Neural cell (in vitro differentiated cells): ENCODE data around the gene SLC51A. TPM values are rescaled to one million over a fixed set of nuclear protein-coding genes. Genes with fewer than 3 reads are reported as not detected.
A peak's percentile ranks its signal among the peaks of the same experiment; 100 is the strongest.

Experiments used
- H2AFZ ChIP-seq: fragments of 200-600, 300-800 bp; sonication (generic), shearing (Covaris generic); 2 replicates; pipeline ENCODE4 v1.6.0; 2014; ENCODE audit warnings: low read depth, mild to moderate bottlenecking, antibody characterized with exemption, low read length, moderate library complexity
- H3F3A ChIP-seq: fragments of 200-600 bp; shearing (Covaris generic); 2 replicates; pipeline ENCODE4 v1.6.1; 2016; ENCODE audit warnings: mild to moderate bottlenecking, moderate library complexity, mixed read lengths, antibody characterized with exemption, low read length; ENCODE audit not compliant: insufficient read depth, poor library complexity, severe bottlenecking
- H3K27ac ChIP-seq: fragments of 200-600, 300-800 bp; sonication (generic), shearing (Covaris generic); 2 replicates; pipeline ENCODE4 v1.5.1; 2014; ENCODE audit warnings: mild to moderate bottlenecking, low read length, moderate library complexity
- H3K27me3 ChIP-seq: fragments of 300-800, 200-600 bp; sonication (generic), shearing (Covaris generic); 2 replicates; pipeline ENCODE4 v1.6.0; 2014; ENCODE audit warnings: mild to moderate bottlenecking, low read depth, low read length, moderate library complexity; ENCODE audit not compliant: insufficient read depth
- H3K36me3 ChIP-seq: fragments of 300-800, 200-600 bp; sonication (generic), shearing (Covaris generic); 2 replicates; pipeline ENCODE4 v1.5.1; 2014; ENCODE audit warnings: mild to moderate bottlenecking, antibody characterized with exemption, low read length, moderate library complexity; ENCODE audit not compliant: insufficient read depth
- H3K4me2 ChIP-seq: fragments of 300-800, 200-600 bp; sonication (generic), shearing (Covaris generic); 2 replicates; pipeline ENCODE4 v1.6.0; 2014; ENCODE audit warnings: mild to moderate bottlenecking, low read length
- H3K4me3 ChIP-seq: fragments of 300-800, 200-600 bp; sonication (generic), shearing (Covaris generic); 2 replicates; pipeline ENCODE4 v1.5.1; 2014; ENCODE audit warnings: mild to moderate bottlenecking, low read length, moderate library complexity
- H3K79me2 ChIP-seq: fragments of 200-600 bp; shearing (Covaris generic); replicated peaks from 2 replicates; pipeline ENCODE4 v1.6.0; 2014; ENCODE audit warnings: mild to moderate bottlenecking, low read length, moderate library complexity; ENCODE audit not compliant: insufficient read depth
- H3K9ac ChIP-seq: fragments of 300-800, 200-600 bp; sonication (generic), shearing (Covaris generic); 2 replicates; pipeline ENCODE4 v1.6.1; 2016; ENCODE audit warnings: mild to moderate bottlenecking, low read length, mixed read lengths
- H3K9me2 ChIP-seq: fragments of 200-600 bp; shearing (Covaris generic); 2 replicates; pipeline ENCODE4 v1.6.1; 2016; ENCODE audit warnings: mild to moderate bottlenecking, low read length, mixed read lengths; ENCODE audit not compliant: insufficient read depth
- H3K9me3 ChIP-seq: fragments of 200-600, 300-800 bp; sonication (generic), shearing (Covaris generic); 2 replicates; pipeline ENCODE4 v1.6.1; 2016; ENCODE audit warnings: mild to moderate bottlenecking, mixed run types, low read length, moderate library complexity, mixed read lengths
- H4K20me1 ChIP-seq: fragments of 200-600 bp; shearing (Covaris generic); 2 replicates; pipeline ENCODE4 v1.6.1; 2016; ENCODE audit warnings: mild to moderate bottlenecking, mixed run types; ENCODE audit not compliant: insufficient read depth
- EP300 ChIP-seq: fragments of 450-650 bp; conservative IDR thresholded peaks from 2 replicates; pipeline ENCODE4 v1.6.1; 2014; ENCODE audit warnings: antibody characterized with exemption, mild to moderate bottlenecking, moderate library complexity; ENCODE audit not compliant: poor library complexity, severe bottlenecking
- EZH2 ChIP-seq: fragments of 200-600, 300-800 bp; shearing (Covaris generic), sonication (generic); IDR thresholded peaks from 2 replicates; pipeline ENCODE4 v1.6.1; 2014; ENCODE audit warnings: antibody characterized with exemption, low read length, borderline replicate concordance, mild to moderate bottlenecking; ENCODE audit not compliant: insufficient read depth, poor library complexity, severe bottlenecking
- MXI1 ChIP-seq: fragments of 450-650 bp; conservative IDR thresholded peaks from 2 replicates; pipeline ENCODE4 v1.6.1; 2014; ENCODE audit warnings: antibody characterized with exemption, mild to moderate bottlenecking; ENCODE audit not compliant: poor library complexity, severe bottlenecking
- RAD21 ChIP-seq: fragments of 450-650 bp; conservative IDR thresholded peaks from 2 replicates; pipeline ENCODE4 v1.6.1; 2014; ENCODE audit warnings: antibody characterized with exemption, mild to moderate bottlenecking, moderate library complexity
- SMC3 ChIP-seq: fragments of 450-650 bp; conservative IDR thresholded peaks from 2 replicates; pipeline ENCODE4 v1.6.1; 2014; ENCODE audit warnings: antibody characterized with exemption, mild to moderate bottlenecking, moderate library complexity; ENCODE audit not compliant: poor library complexity
- TAF1 ChIP-seq: IDR thresholded peaks from 2 replicates; pipeline ENCODE4 v1.6.1; 2012; ENCODE audit warnings: low read depth
- polyA plus RNA-seq: library from polyadenylated mRNA; depleted of rRNA; stranded (reverse); fragments of >200 nt; gene quantifications from 2 replicates; pipeline ENCODE4 v1.2.3, GENCODE V29; 2014
- TF ChIP-seq, protein P1 (sequence below): fragments of 450-650 bp; IDR thresholded peaks from 2 replicates; pipeline ENCODE4 v1.5.1; 2014; ENCODE audit warnings: antibody characterized with exemption, mild to moderate bottlenecking, moderate library complexity; ENCODE audit not compliant: poor library complexity, severe bottlenecking
- TF ChIP-seq, protein P2 (sequence below): IDR thresholded peaks from 2 replicates; pipeline ENCODE4 v1.6.1; 2012; ENCODE audit warnings: borderline replicate concordance

Gene SLC51A
- polyA plus RNA-seq, 1 donor from 2014 or later, result not detected

DNA sequence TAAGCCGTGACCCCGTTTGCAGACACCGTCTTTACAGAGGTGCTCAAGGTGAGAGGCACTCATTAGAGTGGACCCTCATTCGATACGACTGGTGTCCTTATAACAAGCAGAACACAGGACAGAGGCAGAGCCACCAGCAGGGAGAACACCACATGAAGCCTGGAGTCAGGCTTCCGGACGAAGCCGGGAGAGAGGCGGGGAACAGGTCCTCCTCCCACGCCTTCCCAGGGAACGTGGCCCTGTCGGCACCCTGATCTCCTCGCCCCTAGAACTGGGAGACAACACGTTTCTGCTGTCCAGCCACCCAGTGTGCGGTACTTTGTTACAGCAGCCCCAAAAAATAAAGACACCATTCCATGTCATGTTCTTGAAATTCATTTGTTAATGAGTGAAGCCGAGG lies 38.8 kb upstream of the SLC51A start:
- Histone ChIP-seq H3F3A (no peaks in the 10 kb centered on the region), H2AFZ (no peak overlapping the region), H4K20me1 (no peaks in the 10 kb centered on the region), H3K9me2 (no peaks in the 10 kb centered on the region), H3K27ac (no peak overlapping the region), H3K4me3 (no peak overlapping the region), H3K9me3 (no peaks in the 10 kb centered on the region), H3K79me2 (no peaks in the 10 kb centered on the region), H3K27me3 (no peaks in the 10 kb centered on the region), H3K36me3 (no peaks in the 10 kb centered on the region), H3K9ac (no peak overlapping the region), H3K4me2 (no peak overlapping the region)
- no peak for TF ChIP-seq TAF1
- TF ChIP-seq SMC3, result no peak
- no peak for TF ChIP-seq EZH2
- no peak for TF ChIP-seq MXI1

DNA sequence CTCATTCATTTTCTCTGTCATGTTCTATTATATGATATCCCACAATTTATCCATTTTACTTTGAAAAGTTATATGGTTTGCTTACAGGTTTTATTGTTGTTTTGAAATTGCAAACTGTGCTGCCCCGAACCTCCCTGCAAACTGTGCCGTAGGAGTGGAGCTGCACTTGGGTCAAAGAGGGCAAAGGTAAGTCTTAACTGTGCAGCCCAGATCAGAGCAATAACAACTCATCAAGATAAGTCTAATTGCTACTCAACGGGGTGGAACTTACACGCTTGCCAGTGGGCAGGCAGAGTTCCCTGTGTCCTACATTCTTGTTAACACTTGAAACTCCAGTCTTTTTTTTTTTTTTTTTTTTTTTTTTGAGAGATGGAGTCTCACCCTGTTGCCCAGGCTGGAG lies 38.4 kb upstream of the SLC51A start:
- Histone ChIP-seq H3F3A (no peaks in the 10 kb centered on the region), H3K9ac (no peak overlapping the region), H3K9me2 (no peaks in the 10 kb centered on the region), H3K27me3 (no peaks in the 10 kb centered on the region), H4K20me1 (no peaks in the 10 kb centered on the region), H3K9me3 (no peaks in the 10 kb centered on the region), H3K27ac (no peak overlapping the region), H2AFZ (no peak overlapping the region), H3K79me2 (no peaks in the 10 kb centered on the region), H3K36me3 (no peaks in the 10 kb centered on the region), H3K4me2 (no peak overlapping the region), H3K4me3 (no peak overlapping the region)
- no peak for TF ChIP-seq EZH2
- TF ChIP-seq, protein P1, sequence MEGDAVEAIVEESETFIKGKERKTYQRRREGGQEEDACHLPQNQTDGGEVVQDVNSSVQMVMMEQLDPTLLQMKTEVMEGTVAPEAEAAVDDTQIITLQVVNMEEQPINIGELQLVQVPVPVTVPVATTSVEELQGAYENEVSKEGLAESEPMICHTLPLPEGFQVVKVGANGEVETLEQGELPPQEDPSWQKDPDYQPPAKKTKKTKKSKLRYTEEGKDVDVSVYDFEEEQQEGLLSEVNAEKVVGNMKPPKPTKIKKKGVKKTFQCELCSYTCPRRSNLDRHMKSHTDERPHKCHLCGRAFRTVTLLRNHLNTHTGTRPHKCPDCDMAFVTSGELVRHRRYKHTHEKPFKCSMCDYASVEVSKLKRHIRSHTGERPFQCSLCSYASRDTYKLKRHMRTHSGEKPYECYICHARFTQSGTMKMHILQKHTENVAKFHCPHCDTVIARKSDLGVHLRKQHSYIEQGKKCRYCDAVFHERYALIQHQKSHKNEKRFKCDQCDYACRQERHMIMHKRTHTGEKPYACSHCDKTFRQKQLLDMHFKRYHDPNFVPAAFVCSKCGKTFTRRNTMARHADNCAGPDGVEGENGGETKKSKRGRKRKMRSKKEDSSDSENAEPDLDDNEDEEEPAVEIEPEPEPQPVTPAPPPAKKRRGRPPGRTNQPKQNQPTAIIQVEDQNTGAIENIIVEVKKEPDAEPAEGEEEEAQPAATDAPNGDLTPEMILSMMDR, result no peak

DNA sequence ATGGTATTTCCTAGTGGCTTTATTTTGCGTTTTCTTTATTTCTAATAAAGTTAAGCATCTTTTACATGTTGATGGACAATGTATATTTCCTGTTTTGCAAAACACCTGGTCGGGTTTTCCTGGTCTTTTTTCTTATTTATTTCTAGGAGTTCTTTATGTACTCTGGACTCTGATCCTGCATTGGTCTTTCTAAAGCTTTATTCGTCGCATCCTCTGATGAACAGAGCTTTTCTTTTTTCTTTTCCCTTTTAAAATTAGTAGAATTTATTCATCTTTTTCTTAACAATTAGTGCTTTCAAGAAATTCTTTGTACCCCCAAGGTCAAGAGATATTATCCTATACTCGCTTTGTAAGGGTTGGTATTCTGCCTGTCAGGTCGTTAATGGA lies 37.3 kb upstream of the SLC51A start:
- Histone ChIP-seq H3K27ac (peak overlapping the region; percentile 76), H3K27me3 (no peaks in the 10 kb centered on the region), H3K4me2 (peak overlapping the region; percentile 54), H3K9ac (peak overlapping the region; percentile 47), H3F3A (no peaks in the 10 kb centered on the region), H3K79me2 (no peaks in the 10 kb centered on the region), H3K9me2 (no peaks in the 10 kb centered on the region), H3K4me3 (peak overlapping the region; percentile 32), H4K20me1 (no peaks in the 10 kb centered on the region), H3K9me3 (no peaks in the 10 kb centered on the region), H2AFZ (peak overlapping the region; percentile 28), H3K36me3 (no peaks in the 10 kb centered on the region)
- TF ChIP-seq EP300, result no peak
- TF ChIP-seq, protein P1, result no peak
- no peak for TF ChIP-seq TAF1
- no peak for TF ChIP-seq SMC3
- no peak for TF ChIP-seq EZH2
- TF ChIP-seq, protein P2, sequence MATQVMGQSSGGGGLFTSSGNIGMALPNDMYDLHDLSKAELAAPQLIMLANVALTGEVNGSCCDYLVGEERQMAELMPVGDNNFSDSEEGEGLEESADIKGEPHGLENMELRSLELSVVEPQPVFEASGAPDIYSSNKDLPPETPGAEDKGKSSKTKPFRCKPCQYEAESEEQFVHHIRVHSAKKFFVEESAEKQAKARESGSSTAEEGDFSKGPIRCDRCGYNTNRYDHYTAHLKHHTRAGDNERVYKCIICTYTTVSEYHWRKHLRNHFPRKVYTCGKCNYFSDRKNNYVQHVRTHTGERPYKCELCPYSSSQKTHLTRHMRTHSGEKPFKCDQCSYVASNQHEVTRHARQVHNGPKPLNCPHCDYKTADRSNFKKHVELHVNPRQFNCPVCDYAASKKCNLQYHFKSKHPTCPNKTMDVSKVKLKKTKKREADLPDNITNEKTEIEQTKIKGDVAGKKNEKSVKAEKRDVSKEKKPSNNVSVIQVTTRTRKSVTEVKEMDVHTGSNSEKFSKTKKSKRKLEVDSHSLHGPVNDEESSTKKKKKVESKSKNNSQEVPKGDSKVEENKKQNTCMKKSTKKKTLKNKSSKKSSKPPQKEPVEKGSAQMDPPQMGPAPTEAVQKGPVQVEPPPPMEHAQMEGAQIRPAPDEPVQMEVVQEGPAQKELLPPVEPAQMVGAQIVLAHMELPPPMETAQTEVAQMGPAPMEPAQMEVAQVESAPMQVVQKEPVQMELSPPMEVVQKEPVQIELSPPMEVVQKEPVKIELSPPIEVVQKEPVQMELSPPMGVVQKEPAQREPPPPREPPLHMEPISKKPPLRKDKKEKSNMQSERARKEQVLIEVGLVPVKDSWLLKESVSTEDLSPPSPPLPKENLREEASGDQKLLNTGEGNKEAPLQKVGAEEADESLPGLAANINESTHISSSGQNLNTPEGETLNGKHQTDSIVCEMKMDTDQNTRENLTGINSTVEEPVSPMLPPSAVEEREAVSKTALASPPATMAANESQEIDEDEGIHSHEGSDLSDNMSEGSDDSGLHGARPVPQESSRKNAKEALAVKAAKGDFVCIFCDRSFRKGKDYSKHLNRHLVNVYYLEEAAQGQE, result no peak
- TF ChIP-seq RAD21, result no peak
- no peak for TF ChIP-seq MXI1
